GM12891 (cell line): ENCODE measurements around the gene ABT1.

ENCODE experiments used
- PAX5 ChIP-seq: IDR thresholded peaks from 2 replicates; pipeline ENCODE4 v1.6.1; 2011; ENCODE audit warnings: low read length, moderate library complexity, mild to moderate bottlenecking; ENCODE audit not compliant: insufficient read depth, severe bottlenecking
- POLR2A ChIP-seq: IDR thresholded peaks from 2 replicates; pipeline ENCODE4 v1.6.1; 2011; ENCODE audit warnings: low read depth, low read length, control low read depth
- POLR2AphosphoS5 ChIP-seq: IDR thresholded peaks from 2 replicates; pipeline ENCODE4 v1.6.1; 2011; ENCODE audit warnings: low read depth, low read length, control low read depth
- POU2F2 ChIP-seq: IDR thresholded peaks from 2 replicates; pipeline ENCODE4 v1.6.1; 2011; ENCODE audit warnings: low read depth, mild to moderate bottlenecking, control low read depth, low read length, moderate library complexity
- TAF1 ChIP-seq: IDR thresholded peaks from 2 replicates; pipeline ENCODE4 v1.6.1; 2011; ENCODE audit warnings: low read depth, low read length, control low read depth

GRCh38 chr6:26613689-26614683 lies 17.2 kb downstream of the ABT1 start:
- no peak for TF ChIP-seq POLR2AphosphoS5
- no peak for TF ChIP-seq TAF1
- TF ChIP-seq POLR2A: no peak
- TF ChIP-seq POU2F2: no peak
- no peak for TF ChIP-seq PAX5
